GM21576 (cell line): Measurements from ENCODE around the gene DDTL.

Experiments used
- ATAC-seq: cut with Tn5 transposase; IDR thresholded peaks from one replicate; pipeline ENCODE4 v1.9.1; 2021; ENCODE audit warnings: mild to moderate bottlenecking, moderate library complexity; ENCODE audit not compliant: unreplicated experiment

DDTL gene

GRCh38 chr22:24003887-24004286 lies 37.2 kb downstream of the DDTL start:
- ATAC-seq: no peak

- no peak for ATAC-seq
These were observed 38.5 kb downstream of the DDTL start, which contains the start of gene GSTT4 for GRCh38 chr22:24005201-24005600. GSTT4 (minus strand) TSS chr22:24005453; CDS start chr22:24005356, 97 bp downstream.

- no peak for ATAC-seq
These were observed 39.7 kb downstream of the DDTL start for GRCh38 chr22:24006207-24006913.

GRCh38 chr22:24006914-24007214 lies 40.2 kb downstream of the DDTL start:
- ATAC-seq: no peak

GRCh38 chr22:24007253-24008021 lies 40.7 kb downstream of the DDTL start:
- no peak for ATAC-seq

- no peak for ATAC-seq
These were observed 41.3 kb downstream of the DDTL start for GRCh38 chr22:24008022-24008283.

GRCh38 chr22:24008381-24009226 lies 41.9 kb downstream of the DDTL start:
- no peak for ATAC-seq

GRCh38 chr22:24009227-24010017 lies 42.7 kb downstream of the DDTL start:
- no peak for ATAC-seq

GRCh38 chr22:24010018-24010391 lies 43.3 kb downstream of the DDTL start:
- ATAC-seq: no peak

GRCh38 chr22:24011735-24012068 lies 45.0 kb downstream of the DDTL start:
- ATAC-seq: peak; percentile 10

GRCh38 chr22:24016156-24016555 lies 49.5 kb downstream of the DDTL start:
- no peak for ATAC-seq

GRCh38 chr22:24021304-24021703 lies 54.6 kb downstream of the DDTL start:
- ATAC-seq: no peak
